Liver (tissue), 3 donors: Measurements from ENCODE around the gene WIZ.

ENCODE experiments used
- ATF3 ChIP-seq: IDR thresholded peaks from 2 replicates; pipeline ENCODE4 v1.6.1; 2016; ENCODE audit warnings: antibody characterized with exemption
- EGR1 ChIP-seq, 2 donors: IDR thresholded peaks; 2 replicates each; pipeline ENCODE4 v1.6.1; 2016 to 2018; ENCODE audit warnings: antibody characterized with exemption in 2 of 2, low read depth in 2 of 2
- GABPA ChIP-seq, 2 donors: IDR thresholded peaks in 1 of 2; conservative IDR thresholded peaks in 1 of 2; 2 replicates each; pipeline ENCODE4 v1.6.1; 2016; ENCODE audit warnings: antibody characterized with exemption in 2 of 2, mild to moderate bottlenecking in 1 of 2, moderate library complexity in 1 of 2
- JUND ChIP-seq, 2 donors: IDR thresholded peaks; 2 replicates each; pipeline ENCODE4 v1.6.1; 2016; ENCODE audit warnings: antibody characterized with exemption in 2 of 2
- MAX ChIP-seq: IDR thresholded peaks from 2 replicates; pipeline ENCODE4 v1.6.1; 2016; ENCODE audit warnings: antibody characterized with exemption
- RAD21 ChIP-seq, 2 donors: IDR thresholded peaks; 2 replicates each; pipeline ENCODE4 v1.6.1; 2016; ENCODE audit warnings: antibody characterized with exemption in 2 of 2, mild to moderate bottlenecking in 2 of 2
- REST ChIP-seq: IDR thresholded peaks from 2 replicates; pipeline ENCODE4 v1.6.1; 2016; ENCODE audit warnings: antibody characterized with exemption, mild to moderate bottlenecking
- TF ChIP-seq, protein P1 (sequence below): fragments of 150-350 bp; IDR thresholded peaks from 2 replicates; pipeline ENCODE4 v1.5.1; 2017; ENCODE audit warnings: improper control_type of control experiment, low read depth, low read length; ENCODE audit not compliant: missing input control
- donor health status: healthy.
- donor health status: healthy.

DNA sequence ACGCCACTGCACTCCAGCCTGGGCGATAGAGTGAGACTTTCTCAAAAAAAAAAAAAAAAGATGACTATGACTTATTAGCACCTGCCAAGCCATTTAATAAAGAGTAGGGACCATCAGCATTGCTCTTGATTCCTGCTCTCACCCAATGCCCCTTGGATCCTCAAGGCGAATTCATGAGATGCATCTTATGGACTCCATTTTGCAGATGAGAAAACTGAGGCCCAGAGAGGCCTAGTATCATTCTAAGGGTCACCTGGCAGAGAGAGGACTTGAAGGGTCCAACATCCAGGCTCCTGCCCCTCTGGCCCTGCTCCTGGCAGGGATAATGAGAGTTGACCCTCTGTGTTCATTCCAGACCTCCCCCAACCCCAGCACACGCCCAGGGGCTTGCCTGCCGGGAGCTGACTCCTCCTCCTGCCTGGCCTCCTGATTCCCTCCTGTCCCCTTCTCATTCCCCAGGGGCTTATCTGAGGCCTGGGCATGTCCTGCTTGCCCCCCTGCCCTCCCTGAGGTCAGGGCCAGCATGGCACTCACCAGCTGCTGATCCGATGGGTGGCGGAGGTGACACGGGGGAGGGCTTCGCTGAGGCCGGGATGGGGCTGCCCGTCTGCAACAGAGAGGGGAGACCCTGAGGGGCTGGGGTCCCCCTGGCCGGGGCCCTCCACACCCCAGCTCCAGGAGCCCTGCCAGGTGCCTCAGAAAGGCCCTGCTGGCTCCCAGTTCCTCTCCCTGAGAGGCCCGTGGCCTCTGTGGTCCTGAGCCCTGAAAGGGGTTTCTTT is 7.4 kb downstream of the WIZ start:
- TF ChIP-seq, protein P1, sequence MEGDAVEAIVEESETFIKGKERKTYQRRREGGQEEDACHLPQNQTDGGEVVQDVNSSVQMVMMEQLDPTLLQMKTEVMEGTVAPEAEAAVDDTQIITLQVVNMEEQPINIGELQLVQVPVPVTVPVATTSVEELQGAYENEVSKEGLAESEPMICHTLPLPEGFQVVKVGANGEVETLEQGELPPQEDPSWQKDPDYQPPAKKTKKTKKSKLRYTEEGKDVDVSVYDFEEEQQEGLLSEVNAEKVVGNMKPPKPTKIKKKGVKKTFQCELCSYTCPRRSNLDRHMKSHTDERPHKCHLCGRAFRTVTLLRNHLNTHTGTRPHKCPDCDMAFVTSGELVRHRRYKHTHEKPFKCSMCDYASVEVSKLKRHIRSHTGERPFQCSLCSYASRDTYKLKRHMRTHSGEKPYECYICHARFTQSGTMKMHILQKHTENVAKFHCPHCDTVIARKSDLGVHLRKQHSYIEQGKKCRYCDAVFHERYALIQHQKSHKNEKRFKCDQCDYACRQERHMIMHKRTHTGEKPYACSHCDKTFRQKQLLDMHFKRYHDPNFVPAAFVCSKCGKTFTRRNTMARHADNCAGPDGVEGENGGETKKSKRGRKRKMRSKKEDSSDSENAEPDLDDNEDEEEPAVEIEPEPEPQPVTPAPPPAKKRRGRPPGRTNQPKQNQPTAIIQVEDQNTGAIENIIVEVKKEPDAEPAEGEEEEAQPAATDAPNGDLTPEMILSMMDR: no peak
- TF ChIP-seq ATF3: no peak
- no peak for TF ChIP-seq GABPA (IDR thresholded peaks at IDR 0.05 in 1 of 2, conservative IDR thresholded peaks at IDR 0.05 in 1 of 2)
- no peak for TF ChIP-seq JUND (IDR thresholded peaks at IDR 0.05)
- TF ChIP-seq RAD21 (IDR thresholded peaks at IDR 0.05): no peak
- no peak for TF ChIP-seq REST
- no peak for TF ChIP-seq MAX
- TF ChIP-seq EGR1 (IDR thresholded peaks at IDR 0.05; ENCODE audit: low read depth in 2 of 2): no peak
